ENCODE measurements around the gene SH3RF1. TPM values are rescaled to one million over a fixed set of nuclear protein-coding genes. Genes with fewer than 3 reads are reported as not detected.

Gene SH3RF1
- total and polyA plus RNA-seq, 2 of the 13 experiments (the other 11 are each of a cell fraction or from before 2014, with no cell fraction given) = 3.1 to 3.2 TPM

GRCh38 chr4:169314906-169315305 is 44.1 kb upstream of the SH3RF1 start (continued):
- TF ChIP-seq ZGPAT (CRISPR knock-in tag; IDR thresholded peaks at IDR 0.05) (peak; percentile 83), NFIC (IDR thresholded peaks at IDR 0.05; ENCODE audit: low read length) (peak; percentile 91), MXD4 (CRISPR knock-in tag; IDR thresholded peaks at IDR 0.05) (peak; percentile 83), CEBPG (CRISPR knock-in tag; IDR thresholded peaks at IDR 0.05) (peak; percentile 48; the same call in 1 of the 2 replicates), PBX2 (CRISPR knock-in tag; IDR thresholded peaks at IDR 0.05) (no peak), USF2 (IDR thresholded peaks at IDR 0.05; ENCODE audit: low read depth, low read length) (peak; percentile 63), USF2 (CRISPR knock-in tag; IDR thresholded peaks at IDR 0.05; ENCODE audit: borderline replicate concordance) (peak; percentile 77; the same call in 1 of the 2 replicates), ZNF766 (CRISPR knock-in tag; IDR thresholded peaks at IDR 0.05; ENCODE audit: borderline replicate concordance) (peak; percentile 97), DNMT3B (CRISPR knock-in tag; conservative IDR thresholded peaks at IDR 0.05) (0 out of 2 replicates have a peak, but pooled peaks have one; percentile 42), ZNF546 (CRISPR knock-in tag; conservative IDR thresholded peaks at IDR 0.05) (no peak), ZNF564 (CRISPR knock-in tag; IDR thresholded peaks at IDR 0.05) (0 out of 2 replicates have a peak, but pooled peaks have one; percentile 60), ZNF18 (CRISPR knock-in tag; IDR thresholded peaks at IDR 0.05; ENCODE audit: insufficient replicate concordance) (peak; percentile 51), ZNF407 (CRISPR knock-in tag; IDR thresholded peaks at IDR 0.05; ENCODE audit: not compliant biosample characterization) (no peak), EP300 (IDR thresholded peaks at IDR 0.05; ENCODE audit: low read depth in 2 of 2, low read length in 2 of 2) (peak in 1 of 2 experiments; percentile 75; a peak in 2 of 4 replicates), EP300 (CRISPR knock-in tag; IDR thresholded peaks at IDR 0.05; ENCODE audit: borderline replicate concordance) (no peak), ZNF264 (CRISPR knock-in tag; IDR thresholded peaks at IDR 0.05) (peak; percentile 75; the same call in 1 of the 2 replicates)

All from HepG2 (cell line).